SK-N-SH (cell line): ENCODE measurements around the gene ARTN. TPM values are rescaled to one million over a fixed set of nuclear protein-coding genes. Genes with fewer than 3 reads are reported as not detected.

Source experiments
- CTCF ChIA-PET: fragments of 300-600, 350-600 bp; formaldehyde crosslinking; extraction: SDS; loops from one replicate; lab custom pipeline; 2021; lab: Yijun Ruan, JAX
- POLR2A ChIA-PET: fragments of 350-600 bp; sonication (Branson Sonifier 250); formaldehyde crosslinking; extraction: SDS; loops from one replicate; lab custom pipeline; 2020; ENCODE audit warnings: antibody characterized with exemption, inconsistent platforms; lab: Yijun Ruan, JAX
- DNase-seq: peaks from one replicate; pipeline ENCODE4 v3.0.0; 2012
- H2AFZ ChIP-seq: fragments of 200-600 bp; sonication (generic); 2 replicates; pipeline ENCODE4 v1.8.1; 2016; ENCODE audit warnings: antibody characterized with exemption, mild to moderate bottlenecking, low read depth
- H3F3A ChIP-seq: fragments of 200-600 bp; sonication (generic); replicated peaks from 2 replicates; pipeline ENCODE3; 2016; ENCODE audit warnings: antibody characterized with exemption, mild to moderate bottlenecking; ENCODE audit not compliant: insufficient read depth
- H3K27ac ChIP-seq, 2 experiments: fragments of 200-500 bp in 1 of 2; fragments of 200-600 bp in 1 of 2; sonication (Bioruptor generic) in 1 of 2; sonication (generic), shearing (Covaris generic) in 1 of 2; 2 replicates each; pipeline versions ENCODE4 v1.5.1 to v1.6.1; 2014 to 2016; ENCODE audit warnings: low read depth in 2 of 2, inconsistent platforms in 1 of 2, low read length in 1 of 2, mild to moderate bottlenecking in 1 of 2, mixed read lengths in 1 of 2
- H3K27me3 ChIP-seq: fragments of 200-600 bp; sonication (generic), shearing (Covaris generic); 2 replicates; pipeline ENCODE4 v1.6.1; 2016; ENCODE audit warnings: mixed run types; ENCODE audit not compliant: insufficient read depth
- H3K36me3 ChIP-seq, 2 experiments: fragments of 200-500 bp in 1 of 2; fragments of 200-600 bp in 1 of 2; sonication (Bioruptor generic) in 1 of 2; sonication (generic) in 1 of 2; replicated peaks in 1 of 2; 2 replicates each; pipeline versions ENCODE3 to v1.5.1; 2014 to 2016; ENCODE audit warnings: low read length in 1 of 2, mild to moderate bottlenecking in 1 of 2; ENCODE audit not compliant: insufficient read depth in 2 of 2, control insufficient read depth in 1 of 2
- H3K4me1 ChIP-seq, 2 experiments: fragments of 200-500 bp in 1 of 2; fragments of 200-600 bp in 1 of 2; sonication (Bioruptor generic) in 1 of 2; sonication (generic), shearing (Covaris generic) in 1 of 2; 2 replicates each; pipeline versions ENCODE4 v1.5.1 to v1.6.1; 2014 to 2016; ENCODE audit warnings: low read depth in 1 of 2, low read length in 1 of 2, mixed run types in 1 of 2; ENCODE audit not compliant: insufficient read depth in 2 of 2, control insufficient read depth in 1 of 2
- H3K4me2 ChIP-seq: fragments of 200-600 bp; sonication (generic), shearing (Covaris generic); 2 replicates; pipeline ENCODE4 v1.6.1; 2017; ENCODE audit warnings: mixed run types
- H3K4me3 ChIP-seq, 2 experiments: fragments of 200-500 bp in 1 of 2; fragments of 200-600 bp in 1 of 2; sonication (Bioruptor generic) in 1 of 2; sonication (generic), shearing (Covaris generic) in 1 of 2; 2 replicates each; pipeline versions ENCODE4 v1.5.1 to v1.8.1; 2014 to 2016; ENCODE audit warnings: low read depth in 2 of 2, inconsistent platforms in 1 of 2, low read length in 1 of 2, mild to moderate bottlenecking in 1 of 2, mixed read lengths in 1 of 2, moderate library complexity in 1 of 2
- H3K79me2 ChIP-seq: fragments of 200-600 bp; sonication (generic); 2 replicates; pipeline ENCODE4 v1.8.1; 2017; ENCODE audit warnings: mild to moderate bottlenecking; ENCODE audit not compliant: insufficient read depth
- H3K9ac ChIP-seq: fragments of 200-600 bp; sonication (generic); 2 replicates; pipeline ENCODE4 v1.6.1; 2017; ENCODE audit warnings: mixed run types
- H3K9me2 ChIP-seq: fragments of 200-600 bp; sonication (generic); 2 replicates; pipeline ENCODE4 v1.6.1; 2017; ENCODE audit warnings: mixed run types
- H3K9me3 ChIP-seq: fragments of 200-600 bp; sonication (generic); 2 replicates; pipeline ENCODE4 v1.6.1; 2017; ENCODE audit warnings: mixed run types, mild to moderate bottlenecking, moderate library complexity
- H4K20me1 ChIP-seq: fragments of 200-600 bp; sonication (generic); 2 replicates; pipeline ENCODE4 v1.6.1; 2017; ENCODE audit warnings: mild to moderate bottlenecking, mixed run types; ENCODE audit not compliant: insufficient read depth
- CHD2 ChIP-seq: fragments of 150-350 bp; IDR thresholded peaks from 2 replicates; pipeline ENCODE4 v1.6.1; 2018; ENCODE audit warnings: low read length; ENCODE audit not compliant: partially characterized antibody
- EP300 ChIP-seq, 2 experiments: IDR thresholded peaks; 2 replicates each; pipeline versions ENCODE4 v1.4.0 to v1.6.1; 2012; ENCODE audit warnings: borderline replicate concordance in 1 of 2, low read depth in 1 of 2, low read length in 1 of 2
- FOXJ3 ChIP-seq: sonication (generic); formaldehyde crosslinking; IDR thresholded peaks from 2 replicates; pipeline ENCODE4 v1.5.1; 2020; ENCODE audit warnings: mild to moderate bottlenecking, missing genetic modification reagents
- FOXM1 ChIP-seq: IDR thresholded peaks from 2 replicates; pipeline ENCODE4 v1.4.0; 2012; ENCODE audit warnings: low read depth, mild to moderate bottlenecking
- NFIC ChIP-seq: IDR thresholded peaks from 2 replicates; pipeline ENCODE4 v1.4.0; 2012; ENCODE audit warnings: borderline replicate concordance
- RAD21 ChIP-seq: IDR thresholded peaks from 2 replicates; pipeline ENCODE4 v1.6.1; 2012; ENCODE audit warnings: mild to moderate bottlenecking, low read length
- SMC3 ChIP-seq: IDR thresholded peaks from 2 replicates; pipeline ENCODE4 v1.6.1; 2012; ENCODE audit warnings: low read depth, low read length, improper control_type of control experiment
- USF2 ChIP-seq: fragments of 150-350 bp; IDR thresholded peaks from 2 replicates; pipeline ENCODE4 v1.6.1; 2017; ENCODE audit warnings: antibody characterized with exemption, low read length, low read depth, borderline replicate concordance
- WGBS: methylation state at CpG from one replicate; pipeline ENCODE4 v1.1.6; 2017; ENCODE audit warnings: low lambda C conversion rate; 5-methylcytosine and 5-hydroxymethylcytosine counted together
- polyA plus RNA-seq, 3 experiments: library from polyadenylated mRNA; depleted of rRNA; stranded (reverse); fragments of >200 nt; gene quantifications; 2 replicates each; pipeline ENCODE4 v1.2.3, GENCODE V29; 2012
- TF ChIP-seq, protein P1 (sequence below): fragments of 200-600 bp; sonication (generic); IDR thresholded peaks from 2 replicates; pipeline ENCODE4 v1.6.1; 2017; ENCODE audit warnings: antibody characterized with exemption, mild to moderate bottlenecking, moderate library complexity

Gene ARTN
- polyA plus RNA-seq, 1 of the 3 experiments (the other 2 are of a cell fraction) = 0.69 TPM

DNA sequence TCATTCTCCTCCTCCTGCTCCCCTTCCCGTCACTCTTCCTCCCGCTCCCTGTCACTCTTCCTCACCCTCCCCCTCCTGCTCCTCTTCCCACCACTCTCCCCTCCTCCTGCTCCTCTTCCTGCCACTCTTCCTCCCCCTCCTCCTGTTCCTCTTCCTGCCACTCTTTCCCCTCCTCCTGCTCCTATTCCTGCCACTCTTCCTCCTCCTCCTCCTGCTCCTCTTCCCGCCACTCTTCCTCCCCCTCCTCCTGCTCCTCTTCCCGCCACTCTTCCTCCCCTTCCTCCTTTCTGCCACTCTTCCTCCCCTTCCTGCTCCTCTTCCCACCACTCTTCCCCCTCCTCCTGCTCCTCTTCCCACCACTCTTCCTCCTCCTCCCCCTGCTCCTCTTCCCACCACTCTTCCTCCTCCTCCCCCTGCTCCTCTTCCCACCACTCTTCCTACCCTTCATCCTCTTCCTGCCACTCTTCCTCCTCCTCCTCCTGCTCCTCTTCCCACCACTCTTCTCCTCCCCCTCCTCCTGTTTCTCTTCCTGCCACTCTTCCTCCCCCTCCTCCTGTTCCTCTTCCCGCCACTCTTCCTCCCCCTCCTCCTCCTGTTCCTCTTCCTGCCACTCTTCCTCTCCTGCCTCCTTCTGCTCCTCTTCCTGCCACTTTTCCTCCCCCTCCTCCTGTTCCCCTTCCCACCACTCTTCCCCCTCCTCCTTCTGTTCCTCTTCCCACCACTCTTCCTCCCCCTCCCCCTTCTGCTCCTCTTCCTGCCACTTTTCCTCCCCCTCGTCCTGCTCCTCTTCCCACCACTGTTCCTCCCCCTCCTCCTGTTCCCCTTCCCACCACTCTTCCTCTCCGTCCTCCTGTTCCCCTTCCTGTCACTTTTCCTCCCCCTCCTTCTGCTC, 28.7 kb upstream of the ARTN start:
- Histone ChIP-seq H4K20me1 (no peaks in the 10 kb centered on the region), H3K4me1 (peaks cover 0 to 7% of the 10 kb centered on the region in 2 experiments; a peak in 2 of 4 replicates), H3K79me2 (no peaks in the 10 kb centered on the region), H3K27me3 (no peaks in the 10 kb centered on the region), H2AFZ (no peak overlapping the region), H3K4me2 (no peak overlapping the region), H3K9me2 (no peaks in the 10 kb centered on the region), H3K27ac (no peak overlapping the region), H3K9me3 (no peaks in the 10 kb centered on the region), H3K9ac (no peak overlapping the region), H3K36me3 (peaks cover 1 to 4% of the 10 kb centered on the region in 2 experiments), H3F3A (no peaks in the 10 kb centered on the region), H3K4me3 (no peak overlapping the region)
- CTCF ChIA-PET = interaction anchor here (0.8 kb wide), 1 partner anchor 132 kb away, joined by 3 read pairs; no protein-coding TSS in a partner anchor
- POLR2A ChIA-PET = no interaction called here
- WGBS = 83% methylated on average over 7 of the region's 7 CpGs
- DNase-seq = no peak
- TF ChIP-seq FOXJ3 (CRISPR knock-in tag) = no peak
- no peak for TF ChIP-seq NFIC

GRCh38 chr1:43908226-43908625, 25.4 kb upstream of the ARTN start:
- Histone ChIP-seq H3K9me3 (no peaks in the 10 kb centered on the region), H3K79me2 (no peaks in the 10 kb centered on the region), H4K20me1 (no peaks in the 10 kb centered on the region), H3K4me3 (no peak overlapping the region), H3K4me2 (no peak overlapping the region), H2AFZ (no peak overlapping the region), H3K36me3 (peaks cover 0 to 4% of the 10 kb centered on the region in 2 experiments), H3K4me1 (peaks cover 8 to 26% of the 10 kb centered on the region in 2 experiments; a peak in 3 of 4 replicates), H3K27ac (no peak overlapping the region), H3K9me2 (no peaks in the 10 kb centered on the region), H3F3A (no peaks in the 10 kb centered on the region), H3K27me3 (no peaks in the 10 kb centered on the region), H3K9ac (no peak overlapping the region)
- ChIA-PET CTCF (interaction anchor here (1.0 to 16.3 kb wide), 4 partner anchors 22 to 145 kb away, joined by 4 to 175 read pairs (median 9); partner anchors contain the start of gene ARTN), POLR2A (no interaction called here)
- 100% methylated on average over 2 of the region's 2 CpGs for WGBS
- no peak for TF ChIP-seq EP300 (IDR thresholded peaks at IDR 0.05; ENCODE audit: borderline replicate concordance in 1 of 2, low read depth in 1 of 2, low read length in 1 of 2)
- no peak for DNase-seq

GRCh38 chr1:43908858-43909257, 24.7 kb upstream of the ARTN start:
- Histone ChIP-seq H3K4me1 (peaks cover 14 to 33% of the 10 kb centered on the region in 2 experiments; a peak in 3 of 4 replicates), H3K36me3 (peaks cover 0 to 4% of the 10 kb centered on the region in 2 experiments), H2AFZ (no peak overlapping the region), H3K27ac (peak overlapping the region in 1 of 2 experiments; percentile 60; a peak in 1 of 4 replicates), H3K4me2 (no peak overlapping the region), H3K9ac (no peak overlapping the region), H3K9me3 (no peaks in the 10 kb centered on the region), H3K79me2 (no peaks in the 10 kb centered on the region), H3K27me3 (no peaks in the 10 kb centered on the region), H4K20me1 (no peaks in the 10 kb centered on the region), H3K4me3 (no peak overlapping the region), H3K9me2 (no peaks in the 10 kb centered on the region), H3F3A (no peaks in the 10 kb centered on the region)
- CTCF ChIA-PET = interaction anchor here (1.0 to 16.3 kb wide), 4 partner anchors 8 to 128 kb away, joined by 4 to 175 read pairs (median 4); partner anchors contain the start of gene ARTN
- no peak for DNase-seq
- POLR2A ChIA-PET = no interaction called here
- WGBS = 88% methylated on average over 5 of the region's 5 CpGs
- TF ChIP-seq USF2 (no peak), SMC3 (peak; percentile 8; the same call in 1 of the 2 replicates), FOXM1 (no peak), CHD2 (no peak), RAD21 (peak; percentile 52)
- TF ChIP-seq, protein P1, sequence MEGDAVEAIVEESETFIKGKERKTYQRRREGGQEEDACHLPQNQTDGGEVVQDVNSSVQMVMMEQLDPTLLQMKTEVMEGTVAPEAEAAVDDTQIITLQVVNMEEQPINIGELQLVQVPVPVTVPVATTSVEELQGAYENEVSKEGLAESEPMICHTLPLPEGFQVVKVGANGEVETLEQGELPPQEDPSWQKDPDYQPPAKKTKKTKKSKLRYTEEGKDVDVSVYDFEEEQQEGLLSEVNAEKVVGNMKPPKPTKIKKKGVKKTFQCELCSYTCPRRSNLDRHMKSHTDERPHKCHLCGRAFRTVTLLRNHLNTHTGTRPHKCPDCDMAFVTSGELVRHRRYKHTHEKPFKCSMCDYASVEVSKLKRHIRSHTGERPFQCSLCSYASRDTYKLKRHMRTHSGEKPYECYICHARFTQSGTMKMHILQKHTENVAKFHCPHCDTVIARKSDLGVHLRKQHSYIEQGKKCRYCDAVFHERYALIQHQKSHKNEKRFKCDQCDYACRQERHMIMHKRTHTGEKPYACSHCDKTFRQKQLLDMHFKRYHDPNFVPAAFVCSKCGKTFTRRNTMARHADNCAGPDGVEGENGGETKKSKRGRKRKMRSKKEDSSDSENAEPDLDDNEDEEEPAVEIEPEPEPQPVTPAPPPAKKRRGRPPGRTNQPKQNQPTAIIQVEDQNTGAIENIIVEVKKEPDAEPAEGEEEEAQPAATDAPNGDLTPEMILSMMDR = no peak
